Upper lobe of right lung (tissue), 1 donor: ENCODE data around the gene PTPRG. TPM values are rescaled to one million over a fixed set of nuclear protein-coding genes. Genes with fewer than 3 reads are reported as not detected.

Source experiments
- ATAC-seq: fragments of 200-7000 bp; cut with Tn5 transposase; one replicate; pipeline ENCODE4 v1.9.1; 2020; ENCODE audit warnings: mild to moderate bottlenecking, moderate library complexity
- DNase-seq: peaks from one replicate; pipeline ENCODE4 v3.0.0-alpha.2; 2020
- H3K27ac ChIP-seq: fragments of 200-600 bp; one replicate; pipeline ENCODE4 v1.8.0; 2022
- H3K27me3 ChIP-seq: fragments of 200-600 bp; one replicate; pipeline ENCODE4 v1.8.0; 2022; ENCODE audit warnings: mild to moderate bottlenecking
- H3K36me3 ChIP-seq: fragments of 200-600 bp; one replicate; pipeline ENCODE4 v1.8.0; 2022
- H3K4me1 ChIP-seq: fragments of 200-600 bp; one replicate; pipeline ENCODE4 v1.8.0; 2022
- H3K4me3 ChIP-seq: fragments of 200-600 bp; one replicate; pipeline ENCODE4 v1.8.0; 2022; ENCODE audit warnings: mild to moderate bottlenecking
- H3K9me3 ChIP-seq: fragments of 200-600 bp; one replicate; pipeline ENCODE4 v1.8.0; 2022
- intact Hi-C: fragments of 100-400 bp; cut with DNase I; formaldehyde crosslinking; loops from one replicate; pipeline ENCODE4 v1.11.0; 2022
- total RNA-seq: library from RNA; stranded (reverse); fragmentation: NEBNext Ultra II Directional; extraction: Animal tissue kit (Norgen Biotek cat#: 25700); gene quantifications from one replicate; pipeline ENCODE4 v1.2.1, GENCODE V29; 2021
- TF ChIP-seq, protein P1 (sequence below): fragments of 200-600 bp; IDR thresholded peaks from one replicate; pipeline ENCODE4 v1.8.0; 2022; ENCODE audit warnings: antibody characterized with exemption
- donor health status: DM: no; HTN: yes; CAD: no; lungs with severe emphysema.

Gene PTPRG
- total RNA-seq, 1 donor from 2014 or later = 86.7 TPM

DNA sequence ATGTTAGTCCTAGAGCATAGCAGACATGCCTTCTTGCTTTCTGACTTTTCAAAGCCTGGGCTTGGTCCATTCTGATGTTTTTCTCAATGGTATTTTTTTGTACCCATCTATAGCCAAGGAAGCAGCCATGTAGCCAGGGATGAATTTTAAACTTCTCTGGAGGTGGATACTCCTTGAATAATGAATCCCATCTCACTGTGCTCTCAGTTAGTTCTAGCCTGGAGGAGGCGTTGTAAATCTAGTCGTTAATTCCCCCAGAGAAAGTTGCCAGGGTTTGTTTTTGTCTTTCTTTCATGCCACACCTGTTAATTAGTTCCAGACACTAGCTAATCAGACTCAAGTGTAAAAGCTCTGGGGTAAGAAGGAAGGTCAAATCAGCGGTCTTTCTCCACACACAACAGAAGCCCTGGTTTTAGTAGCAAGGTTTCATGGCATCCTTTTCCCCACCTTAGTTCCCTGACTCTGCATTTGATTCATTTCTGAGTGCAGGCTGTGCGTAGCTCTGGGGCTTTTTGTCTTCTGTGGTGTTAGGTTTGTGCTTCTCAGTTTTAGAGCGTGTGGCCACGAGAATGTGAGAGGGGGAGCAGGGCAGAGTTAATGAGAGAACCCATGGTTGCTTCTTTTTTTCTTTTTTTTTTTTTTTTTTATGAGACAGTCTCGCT is 19.7 kb downstream of the PTPRG start:
- H3K4me3 ChIP-seq = no peak overlapping the region
- no peak for DNase-seq
- H3K27me3 ChIP-seq = no peaks in the 10 kb centered on the region
- TF ChIP-seq, protein P1, sequence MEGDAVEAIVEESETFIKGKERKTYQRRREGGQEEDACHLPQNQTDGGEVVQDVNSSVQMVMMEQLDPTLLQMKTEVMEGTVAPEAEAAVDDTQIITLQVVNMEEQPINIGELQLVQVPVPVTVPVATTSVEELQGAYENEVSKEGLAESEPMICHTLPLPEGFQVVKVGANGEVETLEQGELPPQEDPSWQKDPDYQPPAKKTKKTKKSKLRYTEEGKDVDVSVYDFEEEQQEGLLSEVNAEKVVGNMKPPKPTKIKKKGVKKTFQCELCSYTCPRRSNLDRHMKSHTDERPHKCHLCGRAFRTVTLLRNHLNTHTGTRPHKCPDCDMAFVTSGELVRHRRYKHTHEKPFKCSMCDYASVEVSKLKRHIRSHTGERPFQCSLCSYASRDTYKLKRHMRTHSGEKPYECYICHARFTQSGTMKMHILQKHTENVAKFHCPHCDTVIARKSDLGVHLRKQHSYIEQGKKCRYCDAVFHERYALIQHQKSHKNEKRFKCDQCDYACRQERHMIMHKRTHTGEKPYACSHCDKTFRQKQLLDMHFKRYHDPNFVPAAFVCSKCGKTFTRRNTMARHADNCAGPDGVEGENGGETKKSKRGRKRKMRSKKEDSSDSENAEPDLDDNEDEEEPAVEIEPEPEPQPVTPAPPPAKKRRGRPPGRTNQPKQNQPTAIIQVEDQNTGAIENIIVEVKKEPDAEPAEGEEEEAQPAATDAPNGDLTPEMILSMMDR = no peak
- no peak for ATAC-seq
- no peaks in the 10 kb centered on the region for H3K36me3 ChIP-seq
- intact Hi-C loops = no loop called here
- H3K9me3 ChIP-seq = no peaks in the 10 kb centered on the region
- H3K4me1 ChIP-seq = peaks cover 2% of the 10 kb centered on the region
- H3K27ac ChIP-seq = no peak overlapping the region

DNA sequence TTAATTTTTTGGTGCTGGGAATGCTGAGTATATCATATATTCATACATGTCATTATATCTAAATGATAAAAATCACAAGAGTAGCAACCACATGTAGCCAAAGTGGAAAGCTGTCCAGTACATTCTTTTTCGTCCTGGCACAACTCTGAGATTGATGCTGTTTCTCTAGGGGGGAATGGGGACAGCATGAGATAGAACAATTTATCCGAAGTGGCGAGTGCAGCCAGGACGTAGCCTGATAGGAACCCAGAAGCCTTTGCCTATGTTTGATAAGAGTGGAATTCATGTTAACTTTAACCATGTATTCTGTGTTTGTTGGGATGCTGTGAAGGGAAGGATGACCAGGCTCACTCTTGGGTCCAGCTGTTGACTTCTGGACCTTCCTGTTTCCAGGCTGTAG is 20.9 kb downstream of the PTPRG start:
- ATAC-seq (no peak), DNase-seq (no peak)
- H3K4me3 ChIP-seq = no peak overlapping the region
- H3K36me3 ChIP-seq = no peaks in the 10 kb centered on the region
- TF ChIP-seq, protein P1 = no peak
- no peaks in the 10 kb centered on the region for H3K27me3 ChIP-seq
- H3K4me1 ChIP-seq = no peaks in the 10 kb centered on the region
- no peaks in the 10 kb centered on the region for H3K9me3 ChIP-seq
- intact Hi-C loops = no loop called here
- H3K27ac ChIP-seq = no peak overlapping the region

DNA sequence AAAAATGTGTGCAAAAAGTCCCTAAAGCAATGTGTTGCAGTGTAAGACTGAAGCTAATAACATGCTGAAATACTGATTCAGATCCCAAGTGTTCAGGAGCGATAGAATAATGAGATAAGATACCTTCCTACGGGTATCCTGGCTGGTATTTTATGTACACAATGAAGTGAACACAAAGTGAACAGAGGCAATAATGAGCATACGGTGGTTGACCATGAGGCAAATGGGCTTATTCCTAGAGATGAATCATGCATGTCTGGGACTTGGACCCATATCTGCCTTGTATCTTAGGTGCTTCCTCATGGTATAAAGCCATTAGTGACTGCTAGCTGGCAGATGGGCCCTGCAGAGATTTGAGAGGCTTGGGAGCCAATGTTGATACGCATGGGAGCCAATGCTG is 21.5 kb downstream of the PTPRG start:
- Histone ChIP-seq H3K4me3 (no peak overlapping the region), H3K36me3 (no peaks in the 10 kb centered on the region)

DNA sequence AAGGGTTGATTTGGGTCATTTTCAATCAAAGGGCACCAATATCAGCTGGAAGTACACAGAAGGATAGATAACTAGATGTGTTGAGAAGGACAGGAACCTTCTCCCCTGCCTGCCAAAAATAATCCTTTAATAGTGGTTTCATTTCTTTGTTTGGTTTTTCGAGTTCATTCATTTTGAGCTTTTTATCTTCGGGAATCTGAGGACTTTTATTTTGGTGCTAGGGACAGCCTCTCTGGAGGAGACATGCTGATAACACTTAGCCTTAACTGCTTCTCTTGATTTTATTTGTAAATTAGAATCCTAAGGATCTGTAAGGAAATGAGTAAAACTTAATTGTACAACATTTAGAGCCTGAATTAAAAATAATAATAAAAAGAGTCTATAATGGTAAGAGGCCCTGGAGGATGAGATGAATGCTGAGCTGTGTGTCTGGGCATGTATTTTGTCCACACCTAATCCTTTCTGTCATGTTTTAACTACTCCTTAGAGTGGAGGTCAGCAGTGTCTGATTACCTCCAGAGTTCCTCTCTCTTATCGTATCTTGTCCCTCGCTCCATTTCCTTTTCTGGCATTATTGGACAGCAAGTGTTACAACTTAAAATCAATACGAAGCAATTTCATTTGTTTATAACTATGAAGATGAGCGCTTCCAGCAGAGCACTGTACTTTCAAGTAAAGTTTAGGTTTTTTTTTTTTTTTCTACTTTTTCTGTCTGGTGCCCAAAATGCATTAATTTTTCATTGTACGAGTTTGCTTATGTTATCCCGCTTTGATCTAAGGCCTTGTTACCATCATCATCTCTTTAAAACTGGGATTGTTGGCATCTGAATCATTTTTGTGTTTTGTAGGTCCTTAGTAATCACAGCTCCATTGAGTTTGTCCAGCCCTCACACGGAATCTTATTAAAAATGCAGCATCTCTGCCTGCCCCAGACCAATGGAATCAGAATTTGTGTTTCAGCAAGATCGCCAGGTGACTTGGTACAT is 22.8 kb downstream of the PTPRG start:
- intact Hi-C loops = no loop called here
- TF ChIP-seq, protein P1 = no peak
- Histone ChIP-seq H3K4me1 (no peaks in the 10 kb centered on the region), H3K27ac (no peak overlapping the region), H3K4me3 (no peak overlapping the region), H3K27me3 (no peaks in the 10 kb centered on the region), H3K36me3 (peaks cover 10% of the 10 kb centered on the region), H3K9me3 (no peaks in the 10 kb centered on the region)
- DNase-seq = no peak
- no peak for ATAC-seq

More for the DNA sequence above, 21.5 kb downstream of the PTPRG start:
- ATAC-seq (no peak), DNase-seq (no peak)
- Histone ChIP-seq H3K27ac (no peak overlapping the region), H3K27me3 (no peaks in the 10 kb centered on the region), H3K4me1 (no peaks in the 10 kb centered on the region), H3K9me3 (no peaks in the 10 kb centered on the region)
- TF ChIP-seq, protein P1 = no peak
- intact Hi-C loops = no loop called here

DNA sequence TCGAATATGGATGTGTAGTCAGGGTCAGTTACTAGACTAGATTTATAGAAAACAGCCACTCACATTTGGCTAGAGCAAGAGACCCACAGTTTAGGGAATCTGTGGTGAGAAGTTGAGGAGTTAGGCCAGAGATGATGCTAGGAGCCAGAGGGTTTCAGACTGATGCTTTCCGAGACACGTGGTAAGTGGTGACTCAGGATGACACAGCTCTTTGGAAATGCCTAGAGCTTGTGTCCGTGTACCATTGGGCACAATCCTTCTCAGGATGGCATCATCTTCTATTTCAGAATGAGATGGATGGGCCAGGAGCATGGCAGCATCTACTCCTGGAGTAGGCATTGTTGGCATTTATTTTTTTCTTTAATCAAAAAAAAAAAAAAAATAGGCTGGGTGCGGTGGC is 28.5 kb downstream of the PTPRG start:
- TF ChIP-seq, protein P1 = no peak
- Histone ChIP-seq H3K27ac (no peak overlapping the region), H3K9me3 (no peaks in the 10 kb centered on the region), H3K4me1 (peaks cover 11% of the 10 kb centered on the region), H3K27me3 (no peaks in the 10 kb centered on the region), H3K4me3 (no peak overlapping the region), H3K36me3 (peaks cover 10% of the 10 kb centered on the region)
- ATAC-seq = no peak
- intact Hi-C loops = no loop called here
- no peak for DNase-seq
